ENCODE measurements around the gene ANKMY2.

ANKMY2 gene

DNA sequence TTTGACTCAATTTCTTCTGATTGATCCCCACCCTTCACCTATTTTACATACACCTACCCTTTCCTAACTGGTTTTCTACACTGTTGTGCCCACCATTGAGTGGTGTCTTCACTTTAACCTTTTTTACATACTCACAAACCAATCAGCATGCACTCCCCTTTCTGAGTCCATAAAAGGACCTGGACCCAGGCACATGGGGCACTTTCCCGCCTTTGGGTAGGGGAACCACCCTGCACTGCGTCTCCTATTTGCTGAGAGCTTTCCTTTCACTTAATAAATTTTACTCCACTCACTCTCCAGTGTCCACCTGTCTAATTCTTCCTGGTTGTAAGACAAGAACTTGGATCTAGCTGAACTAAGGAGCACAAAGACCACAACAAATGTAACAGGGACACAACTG, 33.8 kb downstream of the ANKMY2 start:
- Mint-ChIP-seq H3K4me3 (no peak overlapping the region), H3K27ac (no peak overlapping the region), H3K4me1 (no peaks in the 10 kb centered on the region), H3K27me3 (ENCODE audit: low read depth) (no peaks in the 10 kb centered on the region), H3K36me3 (ENCODE audit: low read depth) (peaks cover 53% of the 10 kb centered on the region), H3K9me3 (no peaks in the 10 kb centered on the region)
- TF ChIP-seq, protein P1, sequence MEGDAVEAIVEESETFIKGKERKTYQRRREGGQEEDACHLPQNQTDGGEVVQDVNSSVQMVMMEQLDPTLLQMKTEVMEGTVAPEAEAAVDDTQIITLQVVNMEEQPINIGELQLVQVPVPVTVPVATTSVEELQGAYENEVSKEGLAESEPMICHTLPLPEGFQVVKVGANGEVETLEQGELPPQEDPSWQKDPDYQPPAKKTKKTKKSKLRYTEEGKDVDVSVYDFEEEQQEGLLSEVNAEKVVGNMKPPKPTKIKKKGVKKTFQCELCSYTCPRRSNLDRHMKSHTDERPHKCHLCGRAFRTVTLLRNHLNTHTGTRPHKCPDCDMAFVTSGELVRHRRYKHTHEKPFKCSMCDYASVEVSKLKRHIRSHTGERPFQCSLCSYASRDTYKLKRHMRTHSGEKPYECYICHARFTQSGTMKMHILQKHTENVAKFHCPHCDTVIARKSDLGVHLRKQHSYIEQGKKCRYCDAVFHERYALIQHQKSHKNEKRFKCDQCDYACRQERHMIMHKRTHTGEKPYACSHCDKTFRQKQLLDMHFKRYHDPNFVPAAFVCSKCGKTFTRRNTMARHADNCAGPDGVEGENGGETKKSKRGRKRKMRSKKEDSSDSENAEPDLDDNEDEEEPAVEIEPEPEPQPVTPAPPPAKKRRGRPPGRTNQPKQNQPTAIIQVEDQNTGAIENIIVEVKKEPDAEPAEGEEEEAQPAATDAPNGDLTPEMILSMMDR (IDR thresholded peaks at IDR 0.05; ENCODE audit: unreplicated experiment in 3 of 3) = no peak

DNA sequence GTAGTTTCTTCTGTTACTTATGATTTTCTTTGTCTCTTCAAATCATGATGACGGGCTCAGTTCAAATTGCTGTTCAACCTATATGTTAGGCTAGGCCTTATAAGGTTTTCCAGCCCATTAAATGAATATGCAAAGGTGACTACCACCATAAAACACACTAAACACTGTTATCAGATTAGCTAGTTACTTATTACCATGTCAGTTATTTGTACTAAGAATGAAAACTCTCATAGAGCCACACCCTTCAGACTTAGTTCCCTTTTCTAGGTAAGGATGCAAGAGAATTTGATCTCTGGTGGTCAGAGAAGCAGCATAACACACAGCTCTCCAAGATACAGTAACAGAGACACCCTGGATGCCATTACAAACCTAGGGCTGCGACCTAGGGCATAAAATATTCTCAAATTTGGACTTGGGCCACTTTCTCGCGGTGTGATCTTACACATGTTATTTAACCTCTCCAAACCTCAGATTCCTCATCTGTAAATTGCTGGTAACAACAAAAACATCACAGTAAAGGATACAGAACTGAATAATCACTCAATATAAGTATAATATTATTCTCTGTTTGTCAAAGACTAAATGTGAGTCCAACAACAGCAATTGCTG, 35.6 kb downstream of the ANKMY2 start:
- H3K27me3 Mint-ChIP-seq (ENCODE audit: low read depth) = no peaks in the 10 kb centered on the region
- H3K4me3 Mint-ChIP-seq = no peak overlapping the region
- no peaks in the 10 kb centered on the region for H3K9me3 Mint-ChIP-seq
- TF ChIP-seq, protein P1 (IDR thresholded peaks at IDR 0.05; ENCODE audit: unreplicated experiment in 3 of 3) = no peak
- H3K4me1 Mint-ChIP-seq = no peaks in the 10 kb centered on the region
- H3K27ac Mint-ChIP-seq = no peak overlapping the region
- H3K36me3 Mint-ChIP-seq (ENCODE audit: low read depth) = peaks cover 52% of the 10 kb centered on the region

DNA sequence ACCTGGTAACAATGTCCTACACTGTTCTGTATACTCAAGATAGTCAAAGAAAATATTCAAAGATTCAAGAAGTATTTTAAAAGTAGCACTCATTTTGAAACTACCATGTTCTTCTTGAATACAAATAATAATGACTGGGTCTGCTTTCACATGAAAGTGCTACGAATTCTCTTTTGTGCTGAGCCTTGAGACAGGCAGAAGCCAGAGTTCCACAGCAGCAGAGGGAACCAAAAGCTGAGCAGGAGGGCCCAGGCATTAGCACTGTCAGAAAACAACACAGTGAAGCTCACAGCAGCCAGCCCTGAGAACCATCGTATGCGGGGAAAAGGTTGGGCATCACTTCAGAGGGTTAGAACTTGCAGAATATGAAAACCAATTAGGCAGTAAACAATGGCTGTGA, 38.9 kb downstream of the ANKMY2 start:
- Mint-ChIP-seq H3K4me3 (no peak overlapping the region), H3K9me3 (no peaks in the 10 kb centered on the region)

DNA sequence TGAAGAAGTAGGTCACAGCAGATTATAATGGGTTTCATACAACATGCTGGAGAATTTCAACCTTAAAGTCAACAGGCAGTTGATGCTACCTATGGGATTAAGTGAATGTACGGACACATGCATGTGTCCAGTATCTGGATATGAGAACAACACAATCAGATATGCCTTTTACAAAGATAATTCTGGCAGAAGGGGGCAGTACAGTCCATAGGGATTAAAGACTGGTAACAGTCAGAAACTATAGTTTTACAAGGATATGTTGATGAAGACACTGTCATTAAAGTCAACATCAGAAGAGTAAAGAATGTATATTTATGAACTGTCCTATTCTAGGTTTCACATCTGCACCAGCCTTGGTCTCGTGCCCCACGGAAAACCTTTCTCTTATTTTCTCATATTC, 41.5 kb downstream of the ANKMY2 start:
- Mint-ChIP-seq H3K27me3 (ENCODE audit: low read depth) (no peaks in the 10 kb centered on the region), H3K4me1 (no peaks in the 10 kb centered on the region)
- TF ChIP-seq, protein P1 (IDR thresholded peaks at IDR 0.05; ENCODE audit: unreplicated experiment in 3 of 3) = no peak

More for the DNA sequence above, 38.9 kb downstream of the ANKMY2 start:
- Mint-ChIP-seq H3K27me3 (ENCODE audit: low read depth) (no peaks in the 10 kb centered on the region), H3K27ac (no peak overlapping the region), H3K4me1 (no peaks in the 10 kb centered on the region), H3K36me3 (ENCODE audit: low read depth) (peaks cover 71% of the 10 kb centered on the region)
- TF ChIP-seq, protein P1 (IDR thresholded peaks at IDR 0.05; ENCODE audit: unreplicated experiment in 3 of 3) = no peak

DNA sequence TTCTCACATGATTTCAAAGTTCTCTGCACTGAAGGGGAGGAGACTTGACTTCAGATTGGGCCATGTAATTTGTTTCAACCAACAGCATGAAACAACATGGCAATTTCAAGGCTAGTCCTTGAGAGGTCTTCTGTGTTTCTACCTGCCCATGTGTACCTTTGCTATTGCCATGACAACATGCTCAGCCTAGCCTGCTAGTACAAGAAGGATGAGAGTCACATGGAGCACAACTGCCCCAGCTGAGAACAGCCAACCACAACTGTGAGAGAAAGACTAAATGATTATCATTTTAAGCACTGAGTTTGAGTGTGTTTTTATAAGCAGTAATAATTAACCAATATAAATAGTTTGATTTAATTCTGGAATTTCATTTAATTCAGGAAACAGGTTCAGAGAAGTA, 41.9 kb downstream of the ANKMY2 start:
- Mint-ChIP-seq H3K9me3 (no peaks in the 10 kb centered on the region), H3K27ac (no peak overlapping the region), H3K4me1 (no peaks in the 10 kb centered on the region), H3K27me3 (ENCODE audit: low read depth) (no peaks in the 10 kb centered on the region), H3K4me3 (no peak overlapping the region), H3K36me3 (ENCODE audit: low read depth) (peaks cover 77% of the 10 kb centered on the region)
- TF ChIP-seq, protein P1 (IDR thresholded peaks at IDR 0.05; ENCODE audit: unreplicated experiment in 3 of 3) = no peak

More for the DNA sequence above, 41.5 kb downstream of the ANKMY2 start:
- no peak overlapping the region for H3K4me3 Mint-ChIP-seq
- H3K9me3 Mint-ChIP-seq = no peaks in the 10 kb centered on the region
- no peak overlapping the region for H3K27ac Mint-ChIP-seq
- H3K36me3 Mint-ChIP-seq (ENCODE audit: low read depth) = peaks cover 76% of the 10 kb centered on the region

DNA sequence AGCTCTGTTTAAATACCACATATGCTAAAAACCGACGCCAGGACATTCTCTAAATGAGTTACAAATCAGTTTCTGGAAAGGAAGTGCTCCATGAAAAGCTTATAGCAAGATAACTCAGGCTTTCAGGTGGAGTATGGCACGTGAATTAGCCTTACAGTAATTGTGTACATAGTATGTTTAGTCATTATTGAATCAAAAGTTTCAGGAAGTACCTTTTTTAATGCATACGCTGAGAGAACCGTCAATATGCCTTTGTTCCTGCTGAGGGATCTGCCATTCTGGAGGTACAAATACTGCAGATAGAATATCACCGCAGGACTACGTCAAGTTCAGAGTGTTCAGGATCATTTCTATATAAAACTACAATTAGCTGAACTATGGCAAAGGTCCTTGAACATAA, 45.7 kb downstream of the ANKMY2 start:
- Mint-ChIP-seq H3K4me3 (no peak overlapping the region), H3K27ac (no peak overlapping the region)

More for the DNA sequence above, 45.7 kb downstream of the ANKMY2 start:
- TF ChIP-seq, protein P1 (IDR thresholded peaks at IDR 0.05; ENCODE audit: unreplicated experiment in 3 of 3) = no peak
- Mint-ChIP-seq H3K9me3 (no peaks in the 10 kb centered on the region), H3K27me3 (ENCODE audit: low read depth) (no peaks in the 10 kb centered on the region), H3K4me1 (no peaks in the 10 kb centered on the region), H3K36me3 (ENCODE audit: low read depth) (peaks cover 68% of the 10 kb centered on the region)
